NCI-H2227 (cell line): ENCODE measurements around the gene DRC3.
A peak's percentile ranks its signal among the peaks of the same experiment; 100 is the strongest.

Source experiments
- DNase-seq: peaks from one replicate; lab custom pipeline; 2025; ENCODE audit not compliant: unreplicated experiment; lab: John Stamatoyannopoulos, UW

The DRC3 gene

GRCh38 chr17:18017958-18018357 is 45.3 kb downstream of the DRC3 start:
- DNase-seq, result no peak

- no peak for DNase-seq
Measured at GRCh38 chr17:18018411-18018921, 45.8 kb downstream of the DRC3 start.

DNA sequence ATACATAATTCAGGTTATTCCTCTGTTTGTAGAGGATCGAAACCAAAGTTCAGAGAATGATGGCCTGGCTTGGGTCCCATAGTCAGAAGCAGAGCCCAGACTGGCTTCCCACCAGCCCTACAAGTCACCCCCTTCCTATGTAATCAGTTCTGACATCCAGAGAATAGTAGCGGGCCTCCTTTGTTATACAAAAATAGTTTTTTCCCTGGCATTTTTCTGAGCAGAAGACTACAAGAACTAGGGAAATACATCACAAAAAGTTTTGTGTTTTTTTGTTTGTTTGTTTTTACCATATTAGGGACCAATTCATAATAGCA is 47.1 kb downstream of the DRC3 start:
- DNase-seq, result no peak

- DNase-seq, result no peak
Measured at GRCh38 chr17:18020971-18021370, 48.3 kb downstream of the DRC3 start.

DNA sequence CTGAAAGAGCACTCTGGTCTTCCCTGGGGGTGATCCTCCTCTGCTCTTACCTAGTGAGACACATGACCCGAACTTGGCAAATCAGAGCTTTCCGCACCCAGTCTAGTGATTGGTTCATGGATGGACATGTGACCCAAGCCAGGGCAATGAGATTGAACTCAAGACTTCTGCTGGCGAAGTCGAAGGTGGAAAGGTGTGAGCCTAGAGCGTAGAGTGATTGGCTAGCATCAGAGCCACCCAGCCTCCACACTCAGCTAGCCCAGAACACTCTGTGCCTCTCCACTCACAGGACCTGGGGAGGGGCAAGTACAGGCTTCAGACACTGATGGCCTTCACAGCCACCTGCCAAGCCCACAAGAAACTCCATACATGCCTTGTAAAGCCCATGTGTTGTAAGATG is 48.7 kb downstream of the DRC3 start:
- no peak for DNase-seq

GRCh38 chr17:18025241-18025944 is 52.7 kb downstream of the DRC3 start:
- DNase-seq, result no peak

DNA sequence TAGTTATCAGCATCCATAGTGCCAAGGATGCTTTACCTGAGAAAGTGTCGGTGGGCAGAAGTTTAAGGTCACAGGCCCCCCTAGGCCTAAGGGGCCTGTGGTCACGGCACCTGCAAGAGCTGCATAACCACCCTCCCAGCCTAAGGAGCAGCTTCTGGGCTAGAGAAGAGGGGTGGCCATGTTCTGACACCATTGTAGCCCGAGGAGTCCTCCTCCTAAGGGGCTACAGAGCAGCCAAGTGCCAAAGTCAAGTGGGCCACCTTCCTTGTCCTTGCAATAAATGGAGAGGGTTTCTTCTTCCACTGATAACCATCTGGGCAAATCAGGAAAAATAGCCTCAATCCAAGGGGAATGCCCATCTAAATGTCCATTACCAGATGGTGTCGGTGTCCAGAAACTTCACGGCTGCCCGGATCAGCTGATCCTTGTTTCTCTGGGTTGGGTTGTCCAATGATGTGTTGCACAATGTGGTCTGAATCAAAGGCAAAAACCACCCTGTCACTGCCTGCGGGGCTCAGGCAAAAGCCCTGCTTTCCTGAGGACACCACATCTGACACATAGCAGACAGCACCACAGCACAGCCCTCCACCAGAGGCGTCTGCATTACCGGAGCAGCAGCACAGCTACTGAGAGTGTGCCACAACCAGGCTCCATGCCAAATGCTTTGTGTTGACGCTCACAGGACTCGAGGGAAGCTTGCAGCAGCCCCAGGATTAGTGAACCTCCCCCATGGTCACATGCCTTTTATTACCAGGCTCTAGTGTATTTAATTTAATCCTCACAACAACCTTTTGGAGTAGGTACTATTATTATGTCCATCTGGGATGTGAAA is 53.5 kb downstream of the DRC3 start:
- DNase-seq, result no peak

GRCh38 chr17:18027280-18027679 is 54.6 kb downstream of the DRC3 start:
- DNase-seq, result no peak

DNA sequence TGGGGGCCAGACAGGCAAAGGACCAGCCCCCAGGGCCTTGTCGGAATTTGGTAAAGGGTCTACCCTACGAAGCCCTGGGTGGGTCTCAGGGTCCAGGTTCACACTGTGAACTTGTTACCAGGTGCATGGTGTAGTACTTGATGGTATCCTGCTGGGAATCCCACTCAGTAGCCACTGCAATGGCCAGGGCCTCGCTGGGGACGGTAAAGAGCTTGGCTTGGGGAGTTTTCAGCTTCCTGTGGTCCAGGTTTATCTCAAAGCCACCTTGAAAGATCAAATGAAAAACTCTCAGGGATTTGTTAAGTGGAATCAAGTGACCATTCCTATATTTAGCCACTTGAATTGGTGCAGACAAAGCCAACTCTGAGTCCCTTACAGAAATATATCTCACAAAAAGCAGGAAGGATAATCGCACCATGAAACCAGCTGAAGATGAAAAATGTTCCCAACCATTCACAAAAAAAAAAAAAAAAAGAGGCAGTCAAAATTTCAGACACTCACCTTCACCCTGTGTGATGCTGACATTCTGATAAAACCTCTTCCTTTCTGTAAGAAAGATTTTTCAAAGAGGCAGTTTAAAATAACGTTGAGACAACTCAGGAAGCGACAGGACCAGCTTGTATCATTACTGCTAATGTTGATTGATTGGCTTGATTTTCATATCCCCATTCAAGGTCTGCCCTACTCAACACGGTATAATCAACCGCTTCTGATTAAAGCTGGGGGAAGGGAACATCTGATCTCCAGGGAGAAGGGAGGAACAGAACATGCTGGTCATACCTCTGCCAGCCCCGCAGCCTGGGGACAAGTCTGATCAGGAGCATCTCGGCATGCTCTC is 55.7 kb downstream of the DRC3 start:
- no peak for DNase-seq

GRCh38 chr17:18028952-18029540 is 56.4 kb downstream of the DRC3 start:
- no peak for DNase-seq

DNA sequence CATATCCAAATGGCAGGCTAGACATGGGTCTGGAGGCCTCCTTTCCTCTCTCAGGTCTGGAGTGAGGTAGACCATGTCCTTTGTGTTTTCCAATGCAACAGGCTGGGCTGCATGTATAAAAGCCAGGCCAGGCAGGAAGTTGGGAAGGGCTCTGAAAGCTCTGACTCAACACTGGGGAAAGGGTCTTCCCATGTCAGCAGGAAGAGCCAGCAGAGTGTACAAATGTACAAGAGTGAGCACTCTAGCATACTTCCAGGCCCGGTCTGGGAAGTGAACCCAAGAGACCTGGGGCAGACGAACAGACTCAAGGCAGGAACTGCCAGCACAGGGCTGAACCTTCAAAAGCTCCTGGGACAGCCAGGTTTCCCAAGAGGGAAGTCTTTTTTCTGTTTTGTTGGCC is 59.3 kb downstream of the DRC3 start:
- no peak for DNase-seq

GRCh38 chr17:18033442-18034099 is 60.9 kb downstream of the DRC3 start:
- DNase-seq, result peak; percentile 81

- no peak for DNase-seq
Measured at GRCh38 chr17:18035704-18036103, 63.0 kb downstream of the DRC3 start.

DNA sequence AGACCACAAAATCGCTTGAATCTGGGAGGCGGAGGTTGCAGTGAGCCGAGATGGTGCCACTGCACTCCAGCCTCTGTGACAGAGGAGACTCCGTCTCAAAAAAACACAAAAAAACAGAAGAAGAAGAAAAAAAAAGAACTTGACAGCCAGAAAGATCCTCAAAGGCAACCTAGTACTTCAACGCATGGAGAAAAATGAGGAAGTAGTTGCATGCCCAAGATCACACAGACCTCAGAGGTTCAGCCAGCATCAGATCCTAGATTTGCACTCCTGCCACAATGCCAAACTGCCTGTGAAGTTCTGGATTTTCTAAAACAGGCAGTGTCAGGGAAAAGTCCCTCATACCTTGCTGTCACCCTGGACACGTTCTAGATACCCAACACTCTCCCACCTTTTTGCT is 64.8 kb downstream of the DRC3 start:
- no peak for DNase-seq

DNA sequence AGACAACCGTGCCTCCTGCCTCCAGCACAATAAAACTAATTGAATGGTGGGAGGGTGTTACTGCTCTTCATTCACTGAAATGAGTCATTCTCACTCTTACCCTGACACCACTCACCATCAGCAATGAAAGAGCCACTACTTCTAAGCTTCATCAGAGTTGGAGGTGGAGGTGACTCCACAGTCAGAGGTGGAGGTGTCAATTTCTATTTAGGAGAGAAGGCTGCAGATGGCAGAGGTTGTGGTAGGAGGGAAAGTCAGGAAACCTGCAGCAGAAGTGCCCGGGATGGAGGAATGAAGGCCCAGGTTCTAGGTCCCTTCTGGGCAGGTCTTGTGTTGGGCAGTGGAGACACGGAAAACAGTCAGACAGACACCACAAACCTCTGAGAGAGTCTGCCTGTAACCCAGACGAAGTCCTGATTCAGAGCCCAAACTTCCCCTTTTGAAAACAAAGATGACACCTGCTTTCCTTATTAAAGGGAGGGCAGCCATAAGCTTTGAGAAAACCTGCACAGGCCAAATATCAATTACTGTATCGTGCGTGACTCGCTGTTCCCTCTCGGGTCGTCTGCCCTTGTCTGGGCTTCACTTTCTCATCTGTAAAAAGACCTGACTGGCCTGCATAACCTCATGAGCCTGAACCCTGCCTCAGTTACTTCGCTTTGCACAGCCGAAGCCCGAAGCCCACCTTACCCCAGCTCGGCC is 65.6 kb downstream of the DRC3 start:
- DNase-seq, result no peak

DNA sequence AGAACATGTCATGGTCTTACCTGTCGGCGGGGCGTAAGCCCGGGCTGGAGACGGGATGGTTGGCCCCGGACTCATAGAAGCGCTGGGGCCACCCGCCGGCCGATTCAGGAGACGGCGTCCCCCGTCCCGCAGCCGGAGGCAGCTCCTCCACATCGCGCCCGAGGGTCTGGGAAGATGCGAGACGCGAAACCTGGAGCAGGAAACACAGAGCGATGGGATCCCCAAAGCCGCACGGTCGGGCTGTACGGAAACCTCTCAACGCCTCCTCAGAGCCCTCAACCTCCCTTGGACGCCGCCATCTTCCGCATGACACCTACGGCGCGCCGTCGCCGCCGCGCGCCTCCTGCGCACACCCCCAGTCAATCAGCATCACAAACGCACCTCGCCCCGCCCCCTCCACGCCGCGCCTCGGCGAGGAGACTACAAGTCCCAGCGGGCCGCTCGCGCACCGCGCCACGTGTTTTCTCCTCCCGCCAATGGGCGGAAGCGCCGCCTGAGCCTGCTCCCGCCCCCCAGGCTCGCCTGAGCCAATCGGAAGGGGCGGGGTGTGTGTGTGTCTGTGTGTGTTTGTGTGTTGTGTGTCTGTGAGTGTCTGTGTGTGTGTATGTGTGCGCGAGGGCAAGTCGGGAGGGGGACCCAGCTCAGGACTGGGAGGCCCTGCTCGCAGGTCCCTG is 66.3 kb downstream of the DRC3 start, which contains the start of the genes ATPAF2 and GID4:
Gene ATPAF2, minus strand, starts transcription at position 308 of the 674 bp plus-strand sequence. Its CDS starts 155 bp downstream, at position 153.
Gene GID4, plus strand, starts transcription at position 548 of the 674 bp plus-strand sequence. Its CDS starts 57 bp downstream, at position 605.
- peak; percentile 98 for DNase-seq

- DNase-seq, result peak; percentile 61
Measured at GRCh38 chr17:18039535-18040260, 67.0 kb downstream of the DRC3 start.

- DNase-seq, result no peak
Measured at GRCh38 chr17:18040261-18040858, 67.7 kb downstream of the DRC3 start.
